Suppressor macrophage treated with lipopolysaccharide for 4 hours (primary cell): ENCODE data around the gene TMEM63A.
"Not testable (repeated sequence)": the region's sequence is repeated elsewhere in the genome, so short reads cannot be mapped to it uniquely, and the experiment has no call there.

ENCODE experiments used
- DNase-seq: peaks from one replicate; pipeline ENCODE4 v3.0.0-alpha.2; 2020

TMEM63A gene

DNA sequence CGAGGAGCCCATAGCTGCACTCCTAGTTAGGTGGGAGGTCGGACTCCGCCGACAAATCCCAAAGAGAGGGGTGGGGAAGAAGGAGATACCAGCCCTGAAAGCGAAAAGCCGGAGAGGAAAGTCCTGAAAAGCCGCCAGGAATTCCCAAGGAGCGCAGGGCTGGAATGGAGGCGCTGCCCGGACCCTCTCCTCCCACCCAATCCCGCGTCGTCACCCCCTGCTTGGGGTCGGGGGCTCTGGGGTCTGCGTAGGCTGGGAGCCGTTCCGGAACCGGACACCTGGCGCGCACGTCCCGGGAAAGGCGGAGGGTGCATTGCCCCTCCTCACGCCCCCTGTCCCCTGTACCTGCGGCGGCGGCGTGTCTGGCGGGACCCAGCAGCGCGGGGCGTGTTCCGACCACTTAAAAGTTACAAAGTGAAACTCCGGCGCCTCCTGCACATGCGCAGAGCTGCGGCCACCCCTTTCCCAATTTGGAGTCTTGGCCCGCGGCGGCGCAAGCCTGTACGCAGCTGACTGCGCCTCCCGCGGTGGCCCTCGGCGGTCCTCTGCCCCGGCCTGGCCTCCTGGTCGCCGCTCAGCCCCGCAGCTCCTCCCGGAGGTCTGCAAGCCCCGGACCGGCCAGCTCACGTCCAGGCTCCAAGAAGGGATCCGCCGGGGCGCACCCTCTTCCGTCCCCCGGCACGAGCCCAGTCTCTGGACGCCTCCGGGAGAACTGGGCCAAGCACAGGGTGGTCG lies at the start of gene TMEM63A:
Gene TMEM63A, minus strand, starts transcription at position 422 of the 735 bp plus-strand sequence. CDS start 4,800 bp downstream, outside the sequence.
- peak; percentile 96 for DNase-seq

DNA sequence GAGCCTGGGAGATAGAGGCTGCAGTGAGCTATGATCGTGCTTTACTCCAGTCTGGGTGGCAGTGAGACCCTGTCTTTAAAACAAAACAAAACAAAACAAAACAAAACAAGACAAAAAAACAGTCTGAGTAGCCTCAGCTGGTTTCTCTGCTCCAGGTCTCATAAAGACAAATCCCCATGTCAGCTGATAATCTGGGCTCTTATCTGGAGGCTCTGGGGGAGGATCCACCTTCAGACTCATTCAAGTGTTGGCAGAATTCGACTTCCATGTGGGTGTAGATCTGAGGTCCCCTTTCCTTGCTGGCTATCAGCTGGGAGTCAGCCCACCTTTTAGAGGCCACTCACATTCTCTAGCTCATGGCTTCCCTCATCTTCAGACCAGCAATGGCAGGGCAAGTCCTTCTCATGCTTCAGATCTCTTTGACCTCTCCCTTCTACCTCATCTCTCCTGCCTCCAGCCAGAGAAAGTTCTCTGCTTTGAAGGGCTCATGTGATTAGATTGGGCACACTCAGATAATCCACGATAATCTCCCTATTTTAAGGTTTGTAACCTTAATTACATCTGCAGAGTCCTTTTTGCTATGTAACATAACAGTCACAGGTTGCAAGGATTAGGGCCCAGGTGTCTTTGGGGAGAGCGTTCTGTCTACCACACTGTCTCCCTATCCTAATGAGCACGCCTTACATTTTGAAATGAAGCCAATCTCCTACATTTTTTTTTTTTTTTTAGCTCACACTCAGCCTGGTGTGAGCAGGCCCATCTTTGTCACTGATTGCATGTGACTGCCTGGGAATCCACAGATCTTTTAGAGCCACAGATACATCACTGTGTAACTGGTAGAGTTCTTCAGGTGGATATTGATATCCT lies 49.3 kb upstream of the TMEM63A start:
- no peak for DNase-seq

GRCh38 chr1:225930566-225930965 lies 48.4 kb upstream of the TMEM63A start:
- no peak for DNase-seq

DNA sequence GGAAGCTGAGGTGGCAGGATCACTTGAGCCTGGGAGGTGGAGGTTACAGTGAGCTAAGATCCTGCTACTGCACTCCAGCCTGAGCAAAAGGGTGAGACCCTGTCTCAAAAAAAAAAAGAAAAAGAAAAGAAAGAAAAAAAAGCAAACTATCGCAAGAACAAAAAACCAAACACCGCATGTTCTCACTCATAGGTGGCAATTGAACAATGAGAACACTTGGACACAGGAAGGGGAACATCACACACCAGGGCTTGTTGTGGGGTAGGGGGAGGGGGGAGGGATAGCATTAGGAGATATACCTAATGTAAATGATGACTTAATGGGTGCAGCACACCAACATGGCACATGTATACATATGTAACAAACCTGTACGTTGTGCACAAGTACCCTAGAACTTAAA lies 47.3 kb upstream of the TMEM63A start:
- DNase-seq, result not testable (repeated sequence)

DNA sequence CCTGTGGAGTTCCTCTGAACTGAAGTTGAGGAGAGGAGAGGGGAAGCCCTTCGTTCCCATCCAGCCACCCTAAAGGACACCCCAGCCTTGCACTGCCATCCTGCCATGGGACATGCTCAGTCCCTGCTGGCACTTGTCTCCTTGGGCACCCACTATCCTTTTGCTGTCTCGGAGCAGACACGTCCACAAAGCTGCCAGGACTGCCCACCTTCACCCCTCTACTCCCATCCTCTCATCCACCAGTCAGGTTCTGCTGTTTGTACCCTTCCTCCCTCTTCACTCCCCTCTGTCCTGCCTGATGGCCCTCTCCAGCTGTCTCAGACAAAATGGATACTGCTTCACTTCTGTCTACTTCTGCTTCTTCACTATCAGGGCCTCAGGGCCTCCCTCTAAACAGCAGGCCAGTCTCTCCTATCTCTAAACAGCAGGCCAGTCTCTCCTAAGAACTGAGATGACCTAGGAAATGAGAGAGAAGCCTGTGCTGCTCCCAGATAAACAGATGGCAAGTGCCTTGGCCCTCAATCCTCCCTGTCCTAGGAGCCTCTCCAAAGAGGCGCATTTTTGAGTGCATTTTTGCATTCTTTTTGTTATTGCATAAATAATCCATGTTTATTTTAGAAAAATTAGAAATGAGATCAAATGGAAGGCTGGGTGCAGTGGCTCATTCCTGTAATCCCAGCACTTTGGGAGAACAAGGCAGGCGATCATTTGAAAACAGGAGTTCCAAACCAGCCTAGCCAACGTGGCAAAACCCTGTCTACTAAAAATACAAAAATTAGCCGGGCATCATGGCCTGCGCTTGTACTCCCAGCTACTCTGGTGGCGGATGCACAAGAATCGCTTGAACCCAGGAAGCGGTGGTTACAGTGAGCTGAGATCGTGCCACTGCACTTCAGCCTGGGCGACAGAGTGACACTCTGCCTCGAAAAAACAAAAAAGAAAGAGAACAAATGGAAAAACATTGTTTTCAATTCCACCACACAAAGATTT lies 46.3 kb upstream of the TMEM63A start:
- DNase-seq, result no peak

DNA sequence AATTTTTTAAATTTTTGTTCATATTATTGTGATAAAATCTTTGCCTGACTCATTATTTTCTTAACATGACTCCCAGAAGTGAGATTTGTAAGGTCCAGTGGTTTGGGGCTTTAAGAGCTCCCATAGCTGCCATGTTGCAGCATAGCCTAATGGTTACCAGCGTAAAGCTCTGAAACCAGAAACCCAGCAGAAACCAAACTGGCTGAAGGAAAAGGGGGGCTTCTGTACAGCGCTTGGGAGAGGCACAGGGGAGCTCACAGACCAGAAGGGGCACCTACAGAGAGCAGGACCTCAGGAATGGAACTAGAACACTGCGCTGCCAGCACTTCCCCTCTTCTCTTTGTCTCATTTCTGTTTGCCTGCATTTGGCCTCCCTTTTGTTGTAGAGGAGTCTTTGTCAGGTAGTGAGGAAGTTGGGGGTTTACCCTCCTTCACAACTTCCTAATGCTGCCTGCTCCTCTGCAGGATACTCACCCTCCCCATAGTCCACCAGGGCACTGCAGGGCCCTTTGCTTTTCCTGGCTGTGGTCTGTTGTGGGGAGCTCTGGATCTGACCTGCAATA lies 44.5 kb upstream of the TMEM63A start:
- no peak for DNase-seq

- peak; percentile 98 for DNase-seq
These were observed 41.7 kb upstream of the TMEM63A start, which contains the start of gene PYCR2 for GRCh38 chr1:225923692-225924555. TSS of gene PYCR2 (minus strand) at chr1:225924250. CDS start at chr1:225924110, 140 bp downstream.

- peak; percentile 31 for DNase-seq
These were observed 41.2 kb upstream of the TMEM63A start for GRCh38 chr1:225923381-225923691.

DNA sequence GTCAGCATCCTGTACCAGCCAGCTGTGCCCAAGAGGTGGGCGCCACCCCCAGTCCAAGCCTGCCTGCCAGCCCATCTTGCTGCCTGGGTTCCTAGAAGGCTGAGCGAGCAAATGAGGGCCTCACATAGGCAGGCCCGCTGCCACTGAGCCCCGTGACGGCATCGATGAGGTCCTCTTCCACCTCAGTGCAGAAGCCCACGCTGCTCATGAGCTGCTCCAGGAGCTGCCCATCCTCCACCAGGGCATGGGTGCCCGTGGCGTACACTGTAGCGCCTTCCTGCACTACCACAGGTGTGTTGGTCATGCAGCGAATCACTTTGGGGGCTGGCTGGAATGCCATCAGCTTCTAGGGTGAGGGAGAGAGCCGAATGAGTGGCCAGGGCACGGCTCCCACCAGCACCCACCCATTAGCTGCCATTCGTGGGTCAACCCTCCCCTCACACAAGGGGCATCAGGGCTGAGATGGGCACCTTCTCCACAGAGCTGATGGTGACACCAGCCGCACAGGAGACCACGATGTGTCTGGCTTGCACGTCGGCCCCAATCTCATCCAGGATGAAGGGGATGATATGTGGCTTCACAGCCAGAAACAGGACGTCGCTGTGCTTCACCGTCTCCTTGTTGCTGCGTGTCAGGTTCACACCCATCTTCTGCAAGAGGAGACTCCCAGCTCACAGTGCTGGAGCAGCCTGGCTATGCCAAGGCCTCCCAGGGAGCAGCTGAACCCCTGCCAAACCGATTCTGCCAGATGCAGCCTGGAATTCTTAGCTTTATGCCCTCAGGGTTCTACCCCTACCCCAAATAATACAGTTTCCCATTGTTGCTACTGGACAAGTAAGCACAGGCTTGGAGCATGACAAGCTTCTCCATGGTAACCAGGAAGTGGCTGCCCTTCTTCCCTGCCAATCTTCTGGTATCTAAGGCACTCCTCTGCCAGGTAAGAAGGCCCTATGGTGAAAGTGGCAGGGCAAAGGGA lies 39.8 kb upstream of the TMEM63A start:
- no peak for DNase-seq

- DNase-seq, result peak; percentile 60
These were observed 37.7 kb upstream of the TMEM63A start for GRCh38 chr1:225919906-225920305.

- no peak for DNase-seq
These were observed 36.1 kb upstream of the TMEM63A start for GRCh38 chr1:225918280-225918679.

- no peak for DNase-seq
These were observed 35.4 kb upstream of the TMEM63A start for GRCh38 chr1:225917536-225917935.

- DNase-seq, result no peak
These were observed 34.9 kb upstream of the TMEM63A start for GRCh38 chr1:225917101-225917500.

DNA sequence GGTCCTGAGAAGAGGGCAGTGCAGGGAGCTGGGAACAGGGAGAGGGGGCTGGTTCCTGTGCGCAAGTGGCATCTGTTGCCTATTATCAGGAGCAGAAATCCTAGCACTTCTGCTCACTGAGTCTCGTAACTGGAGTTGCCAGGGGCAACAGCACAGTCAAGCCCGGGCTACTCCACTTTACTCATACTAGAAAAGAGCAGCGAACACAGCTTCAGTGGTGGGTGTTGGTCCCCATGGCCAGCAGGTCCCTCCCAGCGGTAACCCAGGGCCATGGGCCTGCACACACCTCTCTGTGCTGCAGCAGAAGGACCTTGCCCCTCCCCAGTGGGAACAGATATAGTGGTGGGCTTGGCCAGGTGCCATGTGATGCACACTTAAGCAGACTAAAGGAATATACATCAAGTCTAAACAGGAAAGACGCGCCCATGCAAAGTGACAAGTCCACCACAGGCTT lies 33.4 kb upstream of the TMEM63A start:
- DNase-seq, result no peak

DNA sequence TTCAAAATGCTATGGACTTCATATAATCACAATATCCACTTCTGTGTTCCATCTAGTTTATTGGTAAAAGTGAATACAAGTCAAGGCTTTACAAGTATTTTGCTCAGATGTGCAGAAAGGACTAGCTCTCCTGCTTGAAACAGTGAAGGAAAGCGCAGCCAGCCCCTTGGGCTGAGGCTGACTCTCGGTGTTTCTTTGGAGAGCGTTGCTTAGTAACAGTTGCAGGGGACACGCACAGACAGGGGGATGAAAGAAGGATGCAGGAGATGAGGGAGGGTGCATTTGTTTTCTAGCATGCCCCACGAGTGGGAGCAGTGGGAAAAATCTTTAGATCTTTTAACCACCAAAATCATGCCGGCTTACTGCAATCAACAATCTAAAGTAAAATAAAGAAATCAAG lies 32.8 kb upstream of the TMEM63A start:
- no peak for DNase-seq

DNA sequence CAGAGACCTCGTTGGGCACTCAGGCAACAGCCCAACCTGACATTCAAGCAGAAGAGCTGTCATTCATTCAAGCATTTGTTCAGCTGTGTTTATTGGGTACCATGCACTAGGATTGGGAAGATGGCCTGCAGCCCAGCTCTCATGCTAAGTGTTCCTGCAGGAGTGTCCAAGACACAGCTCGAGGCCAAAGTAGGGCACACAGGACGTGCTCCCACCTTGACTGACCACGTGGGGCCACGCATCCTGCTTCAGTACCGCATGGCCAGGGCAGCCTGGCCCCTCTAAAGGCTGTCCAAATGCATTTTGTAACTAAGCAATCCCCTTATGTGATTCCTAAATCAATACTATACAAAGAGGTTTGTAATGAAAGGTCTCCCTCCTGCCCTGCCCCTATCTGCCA lies 32.2 kb upstream of the TMEM63A start:
- no peak for DNase-seq

DNA sequence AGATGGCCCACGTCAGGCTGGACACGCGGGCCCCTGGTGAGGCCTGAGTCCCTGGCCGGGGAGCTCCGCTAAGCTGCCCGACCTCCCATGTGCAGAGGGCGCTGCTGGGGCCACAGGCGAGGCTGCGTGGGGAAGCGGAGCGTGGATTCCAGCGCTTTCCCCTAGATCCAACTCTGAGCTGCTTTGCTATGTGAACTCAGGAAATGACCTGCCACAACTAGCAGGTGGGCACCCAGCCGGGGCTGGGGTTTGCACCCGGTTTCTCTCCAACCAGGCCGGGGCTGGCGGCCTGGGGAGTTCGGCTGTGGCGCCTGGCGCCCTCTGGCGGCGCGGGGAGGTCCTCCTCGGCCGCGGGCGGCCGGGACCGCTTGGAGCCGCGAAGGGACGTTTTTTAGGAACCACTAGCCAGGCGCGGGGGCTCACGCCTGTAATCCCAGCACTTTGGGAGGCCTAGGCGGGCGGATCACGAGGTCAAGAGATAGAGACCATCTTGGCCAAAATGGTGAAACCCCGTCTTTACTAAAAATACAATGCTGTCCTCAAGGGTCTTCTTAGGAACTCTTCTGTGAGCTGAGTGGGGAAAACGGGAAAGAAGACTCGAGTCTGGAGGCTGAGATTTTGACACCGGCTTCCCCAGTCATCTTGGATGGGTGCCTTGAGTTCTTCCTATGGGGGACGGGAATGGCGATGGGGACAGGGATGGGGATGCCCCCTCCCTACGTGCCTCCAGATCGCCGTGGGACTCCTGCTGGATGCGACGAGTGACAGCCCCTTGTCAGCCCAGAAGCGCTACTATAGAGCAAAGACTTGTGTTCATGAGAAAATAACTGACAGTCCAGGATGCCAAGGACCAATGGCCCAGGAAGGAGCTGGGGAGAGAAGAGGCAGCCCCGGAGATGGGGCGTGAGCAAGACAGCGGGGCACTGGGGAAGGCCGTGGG lies 29.3 kb upstream of the TMEM63A start:
- DNase-seq, result peak; percentile 72

DNA sequence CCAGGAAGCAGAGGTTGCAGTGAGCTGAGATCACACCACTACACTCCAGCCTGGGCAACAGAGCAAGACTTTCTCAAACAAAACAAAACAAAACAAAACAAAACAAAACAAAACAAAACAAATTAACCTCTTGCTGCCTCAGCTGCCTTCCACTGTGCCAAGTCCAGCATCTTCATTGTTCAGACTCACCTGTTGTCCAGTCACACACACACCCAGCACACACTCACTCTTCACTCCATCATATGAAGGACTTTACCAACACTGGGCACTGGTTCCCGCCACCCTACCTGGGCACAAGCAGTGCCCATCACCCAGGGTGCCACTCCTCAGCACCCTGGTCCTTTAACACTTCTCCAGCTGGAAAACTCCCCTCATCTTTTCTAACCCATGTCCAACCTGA lies 27.3 kb upstream of the TMEM63A start:
- no peak for DNase-seq

GRCh38 chr1:225908773-225909172 lies 26.6 kb upstream of the TMEM63A start:
- no peak for DNase-seq
